Measurements from ENCODE around the gene C2orf76. TPM values are rescaled to one million over a fixed set of nuclear protein-coding genes. Genes with fewer than 3 reads are reported as not detected.

Gene C2orf76
- total RNA-seq, 2 experiments from 2014 or later = 10.5 to 11.5 TPM

DNA sequence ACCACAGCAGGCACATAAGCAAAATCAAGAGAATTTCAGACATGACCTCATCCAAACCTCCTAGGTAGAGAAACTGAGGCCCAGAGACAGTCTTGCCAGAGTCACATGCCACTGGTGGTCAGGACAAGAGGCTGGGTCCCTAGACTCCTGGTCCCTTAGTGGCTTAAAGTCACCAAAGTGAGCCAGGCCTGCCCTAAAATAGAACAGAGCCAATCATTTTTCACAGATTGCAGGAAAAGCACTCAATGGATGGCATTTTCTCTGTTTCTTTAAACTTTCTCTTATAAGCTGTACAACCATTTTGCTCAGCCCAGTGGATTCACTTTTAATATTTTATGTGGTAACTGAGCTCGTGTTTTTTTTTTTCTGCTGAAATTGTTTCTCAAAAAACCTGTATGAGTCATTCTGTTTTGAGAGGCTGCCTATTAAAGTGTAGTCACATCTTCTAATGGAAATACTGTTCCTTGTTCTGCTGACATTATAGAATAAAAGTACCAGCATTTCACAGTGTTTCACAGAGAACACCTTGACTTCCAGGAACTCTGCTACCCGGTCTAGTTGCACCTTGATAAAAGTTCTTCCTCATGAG is 113.4 kb downstream of the C2orf76 start:
- Mint-ChIP-seq H3K9me3 (no peaks in the 10 kb centered on the region), H3K4me1 (ENCODE audit: low read depth) (no peaks in the 10 kb centered on the region), H3K27ac (no peak overlapping the region), H3K27me3 (peaks cover 3% of the 10 kb centered on the region), H3K36me3 (no peaks in the 10 kb centered on the region), H3K4me3 (no peak overlapping the region)
- ChIA-PET CTCF (no interaction called here), POLR2A (no interaction called here)
- intact Hi-C loops (cut with micrococcal nuclease) = no loop called here
- DNase-seq = no peak

Other genes starting within 250 kb of the C2orf76 start
- gene C1QL2, start 208.1 kb downstream of the C2orf76 start, total RNA-seq = not detected
- gene STEAP3, start 143.0 kb downstream of the C2orf76 start, total RNA-seq = under 1 TPM; 0.12 to 0.17 TPM
- gene DBI, start 143 bp upstream of the C2orf76 start, total RNA-seq = 100 to 1,000 TPM; 149 to 150 TPM
- gene TMEM37, start 65.0 kb upstream of the C2orf76 start, total RNA-seq = not detected
- gene SCTR, start 157.6 kb upstream of the C2orf76 start, total RNA-seq = not detected
- not detected for gene CFAP221, start 177.6 kb upstream of the C2orf76 start, total RNA-seq